ENCODE results near the gene UNC119.

Gene UNC119

GRCh38 chr17:28547096-28547622, 5.3 kb downstream of the UNC119 start:
- no peak overlapping the region for H2AFZ ChIP-seq (ENCODE audit: low read depth, low read length)
- no peak overlapping the region for H3K4me3 ChIP-seq (ENCODE audit: low read length)
- no peaks in the 10 kb centered on the region for H3K9me3 ChIP-seq (ENCODE audit: low read length)
- H3K27me3 ChIP-seq (ENCODE audit: insufficient read depth, low read length): no peaks in the 10 kb centered on the region
- H3K4me1 ChIP-seq (ENCODE audit: insufficient read depth, low read length): peaks cover 12% of the 10 kb centered on the region
- peaks cover 11% of the 10 kb centered on the region for H3K36me3 ChIP-seq (ENCODE audit: insufficient read depth, low read length)

GRCh38 chr17:28545787-28546415, 6.5 kb downstream of the UNC119 start:
- H3K4me1 ChIP-seq (ENCODE audit: insufficient read depth, low read length): peaks cover 2% of the 10 kb centered on the region
- H2AFZ ChIP-seq (ENCODE audit: low read depth, low read length): no peak overlapping the region
- H3K36me3 ChIP-seq (ENCODE audit: insufficient read depth, low read length): peaks cover 11% of the 10 kb centered on the region
- H3K27me3 ChIP-seq (ENCODE audit: insufficient read depth, low read length): no peaks in the 10 kb centered on the region
- H3K9me3 ChIP-seq (ENCODE audit: low read length): no peaks in the 10 kb centered on the region
- H3K4me3 ChIP-seq (ENCODE audit: low read length): no peak overlapping the region

- Histone ChIP-seq H3K27me3 (ENCODE audit: insufficient read depth, low read length) (no peaks in the 10 kb centered on the region), H3K36me3 (ENCODE audit: insufficient read depth, low read length) (peaks cover 11% of the 10 kb centered on the region), H3K9me3 (ENCODE audit: low read length) (no peaks in the 10 kb centered on the region), H2AFZ (ENCODE audit: low read depth, low read length) (no peak overlapping the region), H3K4me3 (ENCODE audit: low read length) (no peak overlapping the region), H3K4me1 (ENCODE audit: insufficient read depth, low read length) (no peaks in the 10 kb centered on the region)
Measured at GRCh38 chr17:28545141-28545503, 7.3 kb downstream of the UNC119 start.

- no peaks in the 10 kb centered on the region for H3K9me3 ChIP-seq (ENCODE audit: low read length)
- H3K36me3 ChIP-seq (ENCODE audit: insufficient read depth, low read length): peaks cover 11% of the 10 kb centered on the region
- H3K4me3 ChIP-seq (ENCODE audit: low read length): no peak overlapping the region
- no peaks in the 10 kb centered on the region for H3K27me3 ChIP-seq (ENCODE audit: insufficient read depth, low read length)
- H3K4me1 ChIP-seq (ENCODE audit: insufficient read depth, low read length): no peaks in the 10 kb centered on the region
- H2AFZ ChIP-seq (ENCODE audit: low read depth, low read length): no peak overlapping the region
Measured at GRCh38 chr17:28544402-28545140, 7.9 kb downstream of the UNC119 start.

GRCh38 chr17:28541439-28541838, 11.0 kb downstream of the UNC119 start:
- Histone ChIP-seq H3K36me3 (ENCODE audit: insufficient read depth, low read length) (no peaks in the 10 kb centered on the region), H3K9me3 (ENCODE audit: low read length) (no peaks in the 10 kb centered on the region), H3K4me1 (ENCODE audit: insufficient read depth, low read length) (no peaks in the 10 kb centered on the region), H3K4me3 (ENCODE audit: low read length) (no peak overlapping the region), H2AFZ (ENCODE audit: low read depth, low read length) (no peak overlapping the region), H3K27me3 (ENCODE audit: insufficient read depth, low read length) (peaks cover 11% of the 10 kb centered on the region)

- no peak overlapping the region for H2AFZ ChIP-seq (ENCODE audit: low read depth, low read length)
- peaks cover 20% of the 10 kb centered on the region for H3K27me3 ChIP-seq (ENCODE audit: insufficient read depth, low read length)
- H3K9me3 ChIP-seq (ENCODE audit: low read length): no peaks in the 10 kb centered on the region
- H3K4me3 ChIP-seq (ENCODE audit: low read length): no peak overlapping the region
- no peaks in the 10 kb centered on the region for H3K4me1 ChIP-seq (ENCODE audit: insufficient read depth, low read length)
- no peaks in the 10 kb centered on the region for H3K36me3 ChIP-seq (ENCODE audit: insufficient read depth, low read length)
Measured at GRCh38 chr17:28540231-28540630, 12.2 kb downstream of the UNC119 start.

- Histone ChIP-seq H3K4me1 (ENCODE audit: insufficient read depth, low read length) (no peaks in the 10 kb centered on the region), H3K9me3 (ENCODE audit: low read length) (no peaks in the 10 kb centered on the region), H3K27me3 (ENCODE audit: insufficient read depth, low read length) (peaks cover 24% of the 10 kb centered on the region), H2AFZ (ENCODE audit: low read depth, low read length) (no peak overlapping the region), H3K36me3 (ENCODE audit: insufficient read depth, low read length) (no peaks in the 10 kb centered on the region), H3K4me3 (ENCODE audit: low read length) (no peak overlapping the region)
Measured at GRCh38 chr17:28538296-28538895, 14.0 kb downstream of the UNC119 start.

- no peak overlapping the region for H3K4me3 ChIP-seq (ENCODE audit: low read length)
- H3K9me3 ChIP-seq (ENCODE audit: low read length): no peaks in the 10 kb centered on the region
- H2AFZ ChIP-seq (ENCODE audit: low read depth, low read length): no peak overlapping the region
- peaks cover 24% of the 10 kb centered on the region for H3K27me3 ChIP-seq (ENCODE audit: insufficient read depth, low read length)
- no peaks in the 10 kb centered on the region for H3K36me3 ChIP-seq (ENCODE audit: insufficient read depth, low read length)
- H3K4me1 ChIP-seq (ENCODE audit: insufficient read depth, low read length): no peaks in the 10 kb centered on the region
Measured at GRCh38 chr17:28537219-28537610, 15.2 kb downstream of the UNC119 start.

- Histone ChIP-seq H3K9me3 (ENCODE audit: low read length) (no peaks in the 10 kb centered on the region), H3K4me1 (ENCODE audit: insufficient read depth, low read length) (no peaks in the 10 kb centered on the region), H3K4me3 (ENCODE audit: low read length) (no peak overlapping the region), H3K27me3 (ENCODE audit: insufficient read depth, low read length) (peaks cover 24% of the 10 kb centered on the region), H2AFZ (ENCODE audit: low read depth, low read length) (no peak overlapping the region), H3K36me3 (ENCODE audit: insufficient read depth, low read length) (no peaks in the 10 kb centered on the region)
Measured at GRCh38 chr17:28536532-28537218, 15.7 kb downstream of the UNC119 start.

- H3K4me1 ChIP-seq (ENCODE audit: insufficient read depth, low read length): no peaks in the 10 kb centered on the region
- H2AFZ ChIP-seq (ENCODE audit: low read depth, low read length): no peak overlapping the region
- peaks cover 24% of the 10 kb centered on the region for H3K27me3 ChIP-seq (ENCODE audit: insufficient read depth, low read length)
- no peak overlapping the region for H3K4me3 ChIP-seq (ENCODE audit: low read length)
- no peaks in the 10 kb centered on the region for H3K36me3 ChIP-seq (ENCODE audit: insufficient read depth, low read length)
- H3K9me3 ChIP-seq (ENCODE audit: low read length): no peaks in the 10 kb centered on the region
Measured at GRCh38 chr17:28534740-28535375, 17.6 kb downstream of the UNC119 start.

- peaks cover 22% of the 10 kb centered on the region for H3K27me3 ChIP-seq (ENCODE audit: insufficient read depth, low read length)
- no peaks in the 10 kb centered on the region for H3K9me3 ChIP-seq (ENCODE audit: low read length)
- no peak overlapping the region for H2AFZ ChIP-seq (ENCODE audit: low read depth, low read length)
- no peak overlapping the region for H3K4me3 ChIP-seq (ENCODE audit: low read length)
- H3K4me1 ChIP-seq (ENCODE audit: insufficient read depth, low read length): peaks cover 8% of the 10 kb centered on the region
- H3K36me3 ChIP-seq (ENCODE audit: insufficient read depth, low read length): no peaks in the 10 kb centered on the region
Measured at GRCh38 chr17:28533091-28533807, 19.2 kb downstream of the UNC119 start.

Data from neuron (in vitro differentiated cells).